ENCODE results near the gene NTSR1.

Gene NTSR1

GRCh38 chr20:62797671-62798532 is 89.3 kb downstream of the NTSR1 start:
- TF ChIP-seq CTCF (IDR thresholded peaks at IDR 0.05; ENCODE audit: low read depth, low read length), result no peak
- DNase-seq (ENCODE audit: low read depth in 2 of 2), result no peak
- no peak overlapping the region for H3K4me3 ChIP-seq (replicated peaks in 1 of 2; ENCODE audit: low read depth in 2 of 2, low read length in 2 of 2)

- no peak for DNase-seq (ENCODE audit: low read depth in 2 of 2)
- no peak for TF ChIP-seq CTCF (IDR thresholded peaks at IDR 0.05; ENCODE audit: low read depth, low read length)
- H3K4me3 ChIP-seq (replicated peaks in 1 of 2; ENCODE audit: low read depth in 2 of 2, low read length in 2 of 2), result no peak overlapping the region
These were observed 90.4 kb downstream of the NTSR1 start for GRCh38 chr20:62799036-62799435.

DNA sequence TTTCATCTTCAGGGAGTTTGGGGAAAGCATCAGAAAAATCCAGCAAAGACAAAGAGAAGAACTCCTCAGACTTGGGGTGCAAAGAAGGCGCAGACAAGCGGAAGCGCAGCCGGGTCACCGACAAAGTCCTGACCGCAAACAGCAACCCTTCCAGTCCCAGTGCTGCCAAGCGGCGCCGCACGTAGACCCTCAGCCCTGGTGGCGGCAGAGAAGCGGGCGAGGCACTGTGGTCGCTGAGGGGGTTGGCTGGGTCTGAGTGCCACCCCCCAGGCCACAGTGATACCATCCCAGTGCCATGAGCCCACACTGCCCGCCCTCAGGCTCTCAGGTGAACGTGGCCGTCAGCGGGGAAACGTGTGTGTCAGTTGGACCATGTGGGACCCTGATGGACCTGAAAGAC is 90.8 kb downstream of the NTSR1 start:
- no peak for DNase-seq (ENCODE audit: low read depth in 2 of 2)
- TF ChIP-seq CTCF (IDR thresholded peaks at IDR 0.05; ENCODE audit: low read depth, low read length), result no peak

DNA sequence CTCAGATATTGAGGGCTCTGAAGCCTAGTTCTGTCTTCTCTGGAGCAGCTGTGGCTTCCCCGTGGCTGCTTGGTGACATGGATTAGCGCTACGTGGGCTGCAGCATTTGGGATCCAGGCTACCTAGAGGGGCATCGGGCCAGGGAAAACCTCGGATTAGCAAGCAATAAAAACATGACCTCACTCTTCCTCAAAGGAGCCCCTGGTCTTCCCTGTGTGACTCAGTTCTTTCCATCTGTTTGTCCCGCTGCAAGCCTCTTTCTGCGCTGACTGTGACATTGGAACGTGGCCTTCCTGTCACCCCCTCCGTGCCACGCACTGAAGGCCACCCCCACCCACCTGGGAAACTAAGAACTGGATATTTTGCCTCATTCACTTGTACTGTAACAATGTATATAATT is 91.2 kb downstream of the NTSR1 start:
- DNase-seq (ENCODE audit: low read depth in 2 of 2), result no peak
- TF ChIP-seq CTCF (IDR thresholded peaks at IDR 0.05; ENCODE audit: low read depth, low read length), result no peak
- no peak overlapping the region for H3K4me3 ChIP-seq (replicated peaks in 1 of 2; ENCODE audit: low read depth in 2 of 2, low read length in 2 of 2)

More for the DNA sequence above, 90.8 kb downstream of the NTSR1 start:
- no peak overlapping the region for H3K4me3 ChIP-seq (replicated peaks in 1 of 2; ENCODE audit: low read depth in 2 of 2, low read length in 2 of 2)

DNA sequence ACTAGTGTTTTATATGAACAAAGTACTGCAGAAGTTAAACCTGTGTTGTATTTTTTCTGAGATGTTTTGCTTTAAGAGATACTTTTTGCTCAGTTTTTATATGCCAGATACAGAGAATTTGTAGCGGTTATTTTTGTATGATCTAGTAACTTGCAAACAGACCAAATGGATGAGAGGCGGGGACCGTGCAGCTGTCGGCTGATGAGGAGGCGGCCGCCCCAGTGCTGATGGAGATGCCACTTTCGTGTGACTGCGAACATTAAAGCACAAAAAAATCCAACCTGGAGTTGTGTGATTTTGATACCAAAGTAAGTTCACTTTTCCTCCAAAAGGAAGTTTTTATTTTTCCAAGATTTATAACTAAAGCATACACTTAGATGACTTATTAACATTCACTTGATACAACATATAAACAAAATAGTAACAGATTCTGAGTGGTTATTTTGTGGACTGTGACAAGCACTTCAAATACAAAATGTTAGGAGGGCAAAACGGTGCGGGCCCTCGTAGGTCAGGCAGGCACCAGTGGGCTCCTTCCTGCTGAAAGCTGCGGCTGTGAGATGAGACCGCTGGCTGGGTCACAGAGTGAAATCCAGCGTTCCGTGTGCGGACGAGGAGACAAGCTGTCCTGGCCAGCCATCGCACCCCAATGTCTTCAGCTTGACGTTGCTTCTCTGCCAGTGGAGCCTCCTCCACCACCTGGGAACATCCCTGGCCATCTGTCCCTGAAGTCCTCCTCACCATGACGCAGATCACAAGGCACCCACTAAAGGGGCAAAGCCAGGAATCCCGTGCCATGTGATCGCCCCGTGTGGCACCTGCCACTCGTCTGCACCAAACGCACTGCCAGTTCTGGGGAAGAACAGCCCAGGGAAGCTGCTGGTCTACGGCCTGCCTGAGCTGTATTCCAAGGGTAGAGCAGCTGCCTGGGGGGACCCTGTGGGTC is 92.0 kb downstream of the NTSR1 start:
- no peak for TF ChIP-seq CTCF (IDR thresholded peaks at IDR 0.05; ENCODE audit: low read depth, low read length)
- no peak for DNase-seq (ENCODE audit: low read depth in 2 of 2)
- no peak overlapping the region for H3K4me3 ChIP-seq (replicated peaks in 1 of 2; ENCODE audit: low read depth in 2 of 2, low read length in 2 of 2)

DNA sequence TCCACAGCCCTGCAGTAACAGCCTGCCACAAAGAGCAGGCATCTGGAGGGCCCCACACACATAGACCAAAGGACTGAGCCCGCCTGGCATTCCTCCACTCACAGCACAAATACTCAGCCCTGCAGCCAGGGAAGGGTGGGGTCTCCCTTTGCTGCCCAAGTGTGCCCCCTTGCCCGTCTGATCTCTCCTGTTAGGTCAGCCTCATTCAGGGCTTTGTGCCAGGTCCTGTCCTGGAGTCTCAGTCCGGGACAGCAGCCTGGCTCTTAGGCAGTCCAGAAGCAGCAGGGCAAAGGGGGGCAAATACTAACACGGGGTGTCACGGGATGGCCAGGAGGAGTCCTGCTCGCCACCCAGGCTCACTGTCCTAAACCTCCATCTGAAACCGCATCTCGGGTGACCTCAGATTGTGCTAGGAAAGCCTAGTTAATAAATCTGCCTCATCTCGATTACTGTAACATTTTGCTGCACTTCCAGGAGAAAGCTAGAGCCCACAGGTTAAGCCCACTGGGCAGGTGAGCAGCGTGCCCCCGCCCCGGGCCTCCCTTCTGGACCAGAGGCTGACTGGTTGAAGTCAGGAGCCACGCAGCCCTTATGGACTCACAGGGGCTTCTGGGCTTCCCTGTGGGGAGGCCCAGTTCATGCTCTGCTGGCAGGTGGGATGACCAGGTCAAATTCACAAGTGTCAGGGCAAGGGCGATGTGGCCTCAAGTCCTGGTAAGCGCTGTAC is 92.8 kb downstream of the NTSR1 start:
- no peak for DNase-seq (ENCODE audit: low read depth in 2 of 2)
- H3K4me3 ChIP-seq (replicated peaks in 1 of 2; ENCODE audit: low read depth in 2 of 2, low read length in 2 of 2), result no peak overlapping the region
- TF ChIP-seq CTCF (IDR thresholded peaks at IDR 0.05; ENCODE audit: low read depth, low read length), result no peak
